Stomach (tissue), 9 donors: ENCODE data around the gene DCANP1. TPM values are rescaled to one million over a fixed set of nuclear protein-coding genes. Genes with fewer than 3 reads are reported as not detected.
A peak's percentile ranks its signal among the peaks of the same experiment; 100 is the strongest.

ENCODE experiments used
- DNase-seq, 2 donors: peaks; one replicate each; pipeline versions ENCODE4 v3.0.0 to v3.0.0-alpha.2; 2013 to 2019
- H3K27ac ChIP-seq, 5 donors: fragments of 200-600 bp in 4 of 5; sonication (generic) in 4 of 5; one replicate each; pipeline ENCODE4 v1.5.1; 2013 to 2019; ENCODE audit warnings: mild to moderate bottlenecking in 1 of 5, moderate library complexity in 1 of 5
- H3K27me3 ChIP-seq, 3 donors: fragments of 200-600 bp; sonication (generic); one replicate each; pipeline ENCODE4 v1.5.1; 2017 to 2019; ENCODE audit warnings: mixed run types in 1 of 3
- H3K36me3 ChIP-seq, 4 donors: fragments of 200-600 bp; sonication (generic); 1 replicate in 3 of 4; 2 replicates in 1 of 4; pipeline ENCODE4 v1.5.1; 2016 to 2019
- H3K4me1 ChIP-seq, 4 donors: fragments of 200-600 bp; sonication (generic); one replicate each; pipeline ENCODE4 v1.5.1; 2016 to 2019
- H3K4me3 ChIP-seq, 4 donors: fragments of 200-600 bp; sonication (generic) in 3 of 4; one replicate each; pipeline ENCODE4 v1.5.1; 2016 to 2019; ENCODE audit warnings: mild to moderate bottlenecking in 1 of 4
- H3K9me3 ChIP-seq, 4 donors: fragments of 200-600 bp; sonication (generic); one replicate each; pipeline ENCODE4 v1.5.1; 2016 to 2019
- CTCF ChIP-seq, 7 experiments: fragments of 450-650 bp in 4 of 7; fragments of 200-600 bp in 3 of 7; sonication (generic) in 3 of 7; IDR thresholded peaks; one replicate each; pipeline ENCODE4 v1.5.1; 2016 to 2019; ENCODE audit warnings: antibody characterized with exemption in 7 of 7, control low read depth in 2 of 7, mild to moderate bottlenecking in 1 of 7
- EP300 ChIP-seq: sonication (generic); formaldehyde crosslinking; IDR thresholded peaks from one replicate; pipeline ENCODE4 v1.6.1; 2017; ENCODE audit warnings: antibody characterized with exemption
- POLR2A ChIP-seq, 4 donors: fragments of 450-650 bp; IDR thresholded peaks; one replicate each; pipeline ENCODE4 v1.6.1; 2016; ENCODE audit warnings: antibody characterized with exemption in 4 of 4, control low read depth in 2 of 4, mild to moderate bottlenecking in 1 of 4, moderate library complexity in 1 of 4
- POLR2AphosphoS5 ChIP-seq, 3 donors: sonication (generic); formaldehyde crosslinking; IDR thresholded peaks; one replicate each; pipeline ENCODE4 v1.6.1; 2016; ENCODE audit warnings: antibody characterized with exemption in 3 of 3
- WGBS, 5 donors: extraction: QIAGEN DNeasy Blood & Tissue Kit in 3 of 5; methylation state at CpG; one replicate each; pipeline versions ENCODE4 v1.1.5 to v1.1.7; 2013 to 2018; 5-methylcytosine and 5-hydroxymethylcytosine counted together
- intact Hi-C: fragments of 100-400 bp; cut with DNase I; formaldehyde crosslinking; loops from one replicate; pipeline ENCODE4 v1.15.1; 2023; ENCODE audit warnings: low total_unique reads
- polyA plus RNA-seq, 3 donors: library from polyadenylated mRNA; stranded (reverse); fragments of 200-250 nt; gene quantifications; one replicate each; pipeline ENCODE4 v1.2.3, GENCODE V29; 2013
- total RNA-seq, 5 donors: library from RNA; depleted of rRNA; stranded (reverse); fragments of >200 nt; gene quantifications; one replicate each; pipeline versions ENCODE4 v1.1.0 to v1.2.3, GENCODE V29; 2014 to 2016
- donor health status: healthy with polysubstance abuse.
- donor health status: Bipolar disorder and iron deficiency.
- donor health status: healthy.

DCANP1 gene
- total and polyA plus RNA-seq, 8 donors: 0.55 TPM; not detected in 7

GRCh38 chr5:135460246-135461033 is 13.3 kb upstream of the DCANP1 start:
- 82 to 85% (median 84%) methylated on average over 11 of the region's 11 CpGs for WGBS, 5 donors
- H3K4me3 ChIP-seq: no peak overlapping the region
- intact Hi-C loops: loop anchor here (5.0 kb wide), 1 partner anchor 92 kb away; no protein-coding TSS in a partner anchor
- peaks cover 0 to 28% (median 4%) of the 10 kb centered on the region in 3 donors for H3K27me3 ChIP-seq
- DNase-seq: no peak
- H3K36me3 ChIP-seq: no peaks in the 10 kb centered on the region
- TF ChIP-seq POLR2AphosphoS5 (IDR thresholded peaks at IDR 0.05) (no peak), EP300 (no peak), POLR2A (IDR thresholded peaks at IDR 0.05) (no peak), CTCF (IDR thresholded peaks at IDR 0.05) (no peak)
- no peaks in the 10 kb centered on the region for H3K9me3 ChIP-seq
- peaks cover 8 to 20% (median 17%) of the 10 kb centered on the region in 4 donors for H3K4me1 ChIP-seq
- no peak overlapping the region for H3K27ac ChIP-seq

GRCh38 chr5:135458921-135459331 is 11.8 kb upstream of the DCANP1 start:
- H3K4me1 ChIP-seq: peaks cover 8 to 20% (median 17%) of the 10 kb centered on the region in 4 donors
- intact Hi-C loops: no loop called here
- peaks cover 0 to 17% (median 0%) of the 10 kb centered on the region in 3 donors for H3K27me3 ChIP-seq
- WGBS, 5 donors: 8 to 18% (median 17%) methylated on average over 5 of the region's 5 CpGs
- DNase-seq: peak; percentile 86 to 93
- peak overlapping the region in 3 of 5 donors; percentile 13 to 42 (median 35) for H3K27ac ChIP-seq
- H3K4me3 ChIP-seq: no peak overlapping the region
- TF ChIP-seq POLR2AphosphoS5 (IDR thresholded peaks at IDR 0.05): peak in 2 of 3 donors; percentile 43 to 69
- TF ChIP-seq CTCF (IDR thresholded peaks at IDR 0.05): no peak
- H3K9me3 ChIP-seq: no peaks in the 10 kb centered on the region
- no peaks in the 10 kb centered on the region for H3K36me3 ChIP-seq

GRCh38 chr5:135458356-135458755 is 11.2 kb upstream of the DCANP1 start:
- no peaks in the 10 kb centered on the region for H3K9me3 ChIP-seq
- no peak for DNase-seq
- H3K27me3 ChIP-seq: peaks cover 0 to 13% (median 0%) of the 10 kb centered on the region in 3 donors
- no peaks in the 10 kb centered on the region for H3K36me3 ChIP-seq
- peak overlapping the region in 3 of 5 donors; percentile 13 to 42 (median 35) for H3K27ac ChIP-seq
- peaks cover 8 to 20% (median 17%) of the 10 kb centered on the region in 4 donors for H3K4me1 ChIP-seq
- H3K4me3 ChIP-seq: no peak overlapping the region
- TF ChIP-seq CTCF (IDR thresholded peaks at IDR 0.05) (no peak), POLR2AphosphoS5 (IDR thresholded peaks at IDR 0.05) (no peak), POLR2A (IDR thresholded peaks at IDR 0.05) (no peak), EP300 (no peak)
- 92 to 97% (median 95%) methylated on average over 4 of the region's 4 CpGs for WGBS, 5 donors
- intact Hi-C loops: no loop called here

GRCh38 chr5:135457424-135458071 is 10.4 kb upstream of the DCANP1 start:
- H3K27ac ChIP-seq: no peak overlapping the region
- peak; percentile 60 to 81 for DNase-seq
- no peak for TF ChIP-seq EP300
- TF ChIP-seq CTCF (IDR thresholded peaks at IDR 0.05): peak in 5 of 7 experiments; percentile 30 to 64 (median 39)
- H3K36me3 ChIP-seq: no peaks in the 10 kb centered on the region
- WGBS, 5 donors: 45 to 64% (median 59%) methylated on average over 7 to 9 of the region's 9 CpGs
- intact Hi-C loops: no loop called here
- peaks cover 8 to 20% (median 17%) of the 10 kb centered on the region in 4 donors for H3K4me1 ChIP-seq
- no peak overlapping the region for H3K4me3 ChIP-seq
- peaks cover 0 to 14% (median 0%) of the 10 kb centered on the region in 3 donors for H3K27me3 ChIP-seq
- H3K9me3 ChIP-seq: no peaks in the 10 kb centered on the region
